Pulmonary artery endothelial cell (primary cell): Measurements from ENCODE around the gene HIPK3. TPM values are rescaled to one million over a fixed set of nuclear protein-coding genes. Genes with fewer than 3 reads are reported as not detected.

ENCODE experiments used
- DNase-seq: peaks from one replicate; pipeline ENCODE4 v3.0.0-alpha.2; 2011; ENCODE audit warnings: low read depth, low spot score
- total RNA-seq: library from RNA; depleted of rRNA; stranded (reverse); fragments of >200 nt; gene quantifications from 2 replicates; pipeline ENCODE4 v1.2.3, GENCODE V29; 2014

HIPK3 gene
- total RNA-seq, 1 donor from 2014 or later = 66.9 TPM

DNA sequence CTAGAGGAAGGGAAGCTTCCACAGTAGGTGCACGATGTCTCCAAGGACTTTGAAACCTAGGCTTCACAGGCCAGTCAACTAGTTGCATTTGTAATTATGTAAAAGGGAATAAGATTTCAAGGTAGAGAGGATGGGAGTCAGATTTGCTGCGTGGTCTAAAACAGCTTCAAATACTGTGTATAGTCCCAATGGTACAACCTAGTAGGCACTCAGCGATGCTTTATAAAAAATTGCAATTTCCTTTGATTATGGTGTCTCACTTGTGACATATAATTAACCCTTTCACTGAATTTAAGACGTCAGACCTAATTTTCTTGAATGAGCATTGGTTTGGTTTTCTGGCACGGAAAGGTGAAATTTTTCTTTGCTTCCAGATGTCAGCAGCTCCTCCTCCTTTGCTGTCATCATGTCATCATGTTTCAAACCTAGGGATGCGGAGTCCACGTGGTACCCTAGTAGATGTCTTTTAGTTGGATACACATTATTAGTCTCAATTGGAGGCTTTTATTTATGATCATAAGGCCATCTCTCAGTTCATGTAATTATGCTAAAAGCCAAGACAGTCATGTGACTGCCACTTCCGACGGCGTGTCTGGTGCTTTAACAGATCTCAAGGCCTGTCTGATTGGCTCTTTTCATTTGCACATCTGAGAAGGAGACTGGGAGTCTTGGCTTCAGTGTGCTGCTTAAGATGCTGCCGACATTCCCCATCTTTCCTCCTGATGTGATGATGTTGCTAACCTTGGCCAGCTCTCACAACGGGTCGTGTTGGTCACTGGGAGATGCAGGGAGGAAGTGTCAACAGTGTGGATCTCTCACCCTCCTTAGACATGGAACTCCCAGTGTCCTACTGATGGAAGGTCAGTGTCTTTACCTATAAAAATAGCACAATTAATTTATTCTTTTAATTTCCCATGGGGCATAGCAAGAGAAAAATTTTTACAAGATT lies 134.0 kb downstream of the HIPK3 start:
- no peak for DNase-seq

DNA sequence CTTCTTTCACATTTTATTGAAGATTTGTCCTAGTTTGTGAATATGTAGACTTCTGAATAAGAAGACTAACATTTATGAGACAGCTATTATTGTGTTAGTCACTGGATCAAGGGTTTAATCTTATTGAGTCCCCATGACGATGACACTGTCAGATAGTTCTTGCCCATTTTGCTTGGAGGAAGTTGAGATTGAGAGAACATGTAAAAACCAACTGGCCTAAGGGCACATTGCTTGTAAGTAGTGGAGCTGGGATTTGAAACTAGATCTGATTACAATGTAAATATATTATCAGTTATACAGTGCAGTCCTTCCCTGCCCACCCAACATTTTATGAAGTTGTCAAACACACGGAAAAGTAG lies 134.7 kb downstream of the HIPK3 start:
- no peak for DNase-seq

DNA sequence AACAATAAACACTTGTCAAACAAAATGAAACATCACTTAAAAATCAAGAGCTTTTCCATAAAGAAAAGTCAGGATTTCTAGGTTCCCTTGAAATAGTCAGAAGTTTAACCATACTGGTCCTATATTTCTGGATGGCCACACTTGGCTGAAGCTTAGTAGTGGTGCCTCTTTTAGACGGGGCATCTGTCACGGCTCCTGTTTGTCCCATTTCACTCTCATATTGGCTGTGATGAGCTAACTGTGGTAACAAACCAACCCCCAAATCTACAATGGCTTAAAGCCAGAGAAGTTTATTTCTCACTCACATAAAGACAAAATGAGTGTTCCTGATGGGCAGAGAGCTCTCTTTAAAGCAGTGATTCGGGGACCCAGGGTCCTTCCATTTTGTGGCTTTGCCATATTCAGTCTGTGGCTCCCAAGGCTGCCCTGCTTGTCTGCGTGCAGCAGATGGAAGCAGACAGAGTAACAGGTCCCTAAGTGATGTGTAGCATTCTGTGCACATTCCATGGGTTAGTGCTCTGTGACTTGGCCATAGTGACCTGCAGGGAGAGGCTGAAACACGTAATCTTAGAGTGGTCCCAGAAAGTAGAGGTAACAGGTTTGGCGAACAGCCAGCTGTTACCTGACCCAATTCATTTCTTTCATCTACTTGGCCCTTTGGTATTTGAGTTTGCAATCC lies 137.4 kb downstream of the HIPK3 start:
- no peak for DNase-seq

DNA sequence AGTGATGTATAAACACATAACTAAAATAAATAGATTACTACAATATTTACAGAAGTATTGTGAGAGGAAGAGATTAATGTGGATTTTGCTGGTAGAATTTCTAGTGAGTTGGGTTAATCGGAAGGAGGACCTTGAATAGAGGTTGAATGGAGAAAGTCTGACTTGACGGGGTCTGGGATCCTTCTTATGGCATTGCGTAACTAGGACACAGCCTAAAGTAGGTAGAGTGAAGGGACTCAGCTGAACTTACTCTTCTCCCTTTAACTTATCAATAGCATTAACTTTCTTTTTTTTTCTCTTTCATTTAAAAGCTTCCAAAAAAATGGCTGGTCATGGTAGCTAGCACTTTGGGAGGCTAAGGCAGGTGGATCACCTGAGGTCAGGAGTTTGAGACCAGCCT lies 139.2 kb downstream of the HIPK3 start:
- DNase-seq = no peak

DNA sequence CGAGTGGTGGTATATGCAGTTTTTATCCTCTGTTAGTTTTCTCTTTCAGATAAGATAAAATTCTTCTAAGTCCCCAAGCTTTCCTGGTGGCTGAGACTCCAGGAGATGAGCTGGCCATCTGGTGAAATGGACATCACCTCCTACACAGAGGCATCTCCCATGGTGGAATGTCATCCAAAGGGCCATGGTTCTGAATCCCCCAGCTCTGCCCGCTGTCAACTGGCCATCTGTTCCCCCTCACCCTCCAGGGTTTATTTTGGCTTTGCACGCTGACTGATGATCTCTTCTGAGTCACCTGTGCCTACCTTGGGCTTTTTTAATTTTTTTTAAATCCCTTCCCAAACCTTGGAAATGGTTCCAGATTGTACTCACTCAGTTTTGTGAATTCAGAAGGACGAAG lies 142.2 kb downstream of the HIPK3 start:
- no peak for DNase-seq

DNA sequence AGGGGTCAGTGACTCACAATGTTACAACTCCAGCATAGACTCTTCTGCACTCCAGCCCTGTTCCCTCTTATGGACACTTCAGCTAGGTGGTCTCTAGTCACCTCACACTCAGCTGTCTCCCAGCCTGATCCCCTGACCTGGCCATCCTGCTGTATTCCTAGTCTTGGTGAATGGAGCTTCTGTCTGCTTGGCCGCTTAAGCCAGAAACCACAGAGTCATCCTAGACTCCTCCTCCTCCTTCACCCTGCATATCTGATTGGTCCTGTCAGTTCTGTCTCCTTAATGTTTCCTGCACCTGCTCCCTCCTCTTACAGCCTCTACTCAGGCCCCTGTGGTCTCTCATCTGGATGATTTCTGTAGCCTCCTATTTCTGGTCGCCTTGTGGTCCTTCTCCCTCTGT lies 144.9 kb downstream of the HIPK3 start:
- no peak for DNase-seq

DNA sequence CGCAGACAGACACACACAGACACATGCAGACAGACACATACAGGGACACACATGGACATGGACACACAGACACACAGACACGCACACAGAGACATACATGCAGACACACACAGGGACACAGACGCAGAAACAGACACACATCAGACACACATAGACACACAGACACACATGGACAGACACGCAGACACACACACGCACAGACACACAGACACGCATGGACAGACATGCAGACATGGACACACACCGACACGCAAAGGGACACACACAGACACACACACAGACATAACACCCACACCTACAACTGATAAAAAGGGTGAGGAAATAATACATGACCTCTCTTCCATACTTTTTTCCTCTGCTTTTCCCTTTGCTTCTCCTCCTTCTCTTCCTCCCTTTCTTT lies 146.2 kb downstream of the HIPK3 start:
- DNase-seq = no peak

DNA sequence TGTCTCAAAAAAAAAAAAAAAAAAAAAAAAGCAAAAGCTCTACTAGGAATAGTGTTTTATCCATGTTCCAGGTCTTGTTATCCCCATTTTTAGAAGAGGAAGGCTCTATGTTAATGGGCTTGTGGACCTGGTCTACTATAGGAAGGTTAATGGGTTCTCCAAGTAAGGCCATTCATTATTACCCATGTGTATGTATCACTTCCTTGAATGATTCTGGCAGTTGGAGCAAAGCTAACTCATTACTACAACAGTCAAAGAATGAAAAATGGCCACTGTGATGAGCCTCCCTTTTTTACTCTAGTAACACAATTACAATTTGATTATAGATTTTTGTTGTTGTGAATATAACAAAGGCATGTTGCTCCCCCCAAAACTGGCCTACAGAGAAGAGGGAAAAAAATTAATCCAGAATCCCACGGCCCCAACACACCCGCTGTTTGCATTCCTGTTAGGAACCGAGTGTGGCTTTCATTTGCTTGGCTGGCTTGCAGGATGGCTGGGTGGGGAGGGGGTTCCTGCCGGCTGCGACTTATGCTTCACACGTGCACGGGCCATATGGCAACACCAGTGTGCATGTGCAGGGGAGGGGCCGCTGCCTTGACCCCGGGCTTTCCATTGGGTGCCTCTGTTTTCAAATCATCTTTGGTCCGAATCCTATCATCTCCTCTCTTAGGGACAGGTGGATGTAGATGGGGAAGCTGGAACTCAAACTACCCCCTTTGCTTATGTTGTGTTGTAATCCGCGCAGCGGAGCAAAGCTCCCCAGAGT lies 148.8 kb downstream of the HIPK3 start:
- DNase-seq = no peak

Other genes with a start within 250 kb of the HIPK3 start
- gene DEPDC7, start 241.5 kb upstream of the HIPK3 start, total RNA-seq = 0.13 and 0.35 TPM in 2 replicates
- 13.4 and 14.8 TPM in 2 replicates for gene TCP11L1, start 217.8 kb upstream of the HIPK3 start, total RNA-seq
- gene CSTF3, start 95.9 kb upstream of the HIPK3 start, total RNA-seq = 34.2 and 39.3 TPM in 2 replicates
- 14.4 and 26.4 TPM in 2 replicates for gene KIAA1549L, start 118.7 kb downstream of the HIPK3 start, total RNA-seq